PC-9 (cell line): Measurements from ENCODE around the gene NVL. TPM values are rescaled to one million over a fixed set of nuclear protein-coding genes. Genes with fewer than 3 reads are reported as not detected.
A peak's percentile ranks its signal among the peaks of the same experiment; 100 is the strongest.
"Not testable (repeated sequence)": the region's sequence is repeated elsewhere in the genome, so short reads cannot be mapped to it uniquely, and the experiment has no call there.

Experiments used
- BruUV-seq: library from RNA; stranded (reverse); fragments of 400-500 nt; replicated peaks from 2 replicates; lab custom pipeline; 2021; lab: Mats Ljungman, UMichigan
- CTCF ChIA-PET: fragments of 300-600 bp; sonication (Branson Sonifier 250); formaldehyde crosslinking; loops from one replicate; lab custom pipeline; 2022; ENCODE audit warnings: antibody characterized with exemption; lab: Charles Lee
- POLR2A ChIA-PET: fragments of 300-600 bp; sonication (Branson Sonifier 250); formaldehyde crosslinking; loops from one replicate; lab custom pipeline; 2022; ENCODE audit warnings: antibody characterized with exemption; ENCODE audit not compliant: unreplicated experiment; lab: Charles Lee
- DNase-seq, 2 experiments: peaks; one replicate each; pipeline versions ENCODE4 v3.0.0 to v3.0.0-alpha.2; 2015 to 2022; ENCODE audit warnings: mixed read lengths in 1 of 2
- H2AFZ ChIP-seq: fragments of 200-600 bp; sonication (generic); 2 replicates; pipeline ENCODE4 v1.8.1; 2017; ENCODE audit warnings: antibody characterized with exemption
- H3F3A ChIP-seq: fragments of 200-600 bp; sonication (generic); 2 replicates; pipeline ENCODE4 v1.8.1; 2017; ENCODE audit warnings: antibody characterized with exemption, mild to moderate bottlenecking, low read depth; ENCODE audit not compliant: insufficient read depth
- H3K27ac ChIP-seq: fragments of 200-600 bp; sonication (generic); 2 replicates; pipeline ENCODE4 v1.6.1; 2016; ENCODE audit warnings: mixed run types
- H3K27me3 ChIP-seq: fragments of 200-600 bp; sonication (generic); 2 replicates; pipeline ENCODE4 v1.6.1; 2016; ENCODE audit warnings: low read depth, mixed run types; ENCODE audit not compliant: insufficient read depth
- H3K36me3 ChIP-seq: fragments of 200-600 bp; sonication (generic); 2 replicates; pipeline ENCODE4 v1.6.1; 2016; ENCODE audit warnings: low read depth, mixed run types
- H3K4me1 ChIP-seq: fragments of 200-600 bp; sonication (generic); replicated peaks from 2 replicates; pipeline ENCODE4 v1.6.1; 2016; ENCODE audit warnings: mixed run types; ENCODE audit not compliant: insufficient read depth
- H3K4me2 ChIP-seq: fragments of 200-600 bp; sonication (generic); 2 replicates; pipeline ENCODE4 v1.6.1; 2017; ENCODE audit warnings: mixed run types
- H3K4me3 ChIP-seq: fragments of 200-600 bp; sonication (generic); 2 replicates; pipeline ENCODE4 v1.6.1; 2016; ENCODE audit warnings: mixed run types
- H3K79me2 ChIP-seq: fragments of 200-600 bp; sonication (generic); 2 replicates; pipeline ENCODE4 v1.6.1; 2017; ENCODE audit warnings: low read depth, mixed run types
- H3K9me2 ChIP-seq: fragments of 200-600 bp; sonication (generic); 2 replicates; pipeline ENCODE4 v1.8.1; 2017; ENCODE audit warnings: mild to moderate bottlenecking; ENCODE audit not compliant: insufficient read depth
- H3K9me3 ChIP-seq: fragments of 200-600 bp; sonication (generic); 2 replicates; pipeline ENCODE4 v1.8.1; 2016; ENCODE audit warnings: low read depth; ENCODE audit not compliant: insufficient read depth
- H4K20me1 ChIP-seq: fragments of 200-600 bp; sonication (generic); 2 replicates; pipeline ENCODE4 v1.8.1; 2017; ENCODE audit not compliant: insufficient read depth
- CTCF ChIP-seq: fragments of 200-600 bp; sonication (generic); conservative IDR thresholded peaks from 2 replicates; pipeline ENCODE4 v1.6.1; 2017; ENCODE audit warnings: mixed run types, antibody characterized with exemption, mild to moderate bottlenecking, moderate library complexity
- EZH2 ChIP-seq: fragments of 200-600 bp; sonication (generic); IDR thresholded peaks from 2 replicates; pipeline ENCODE4 v1.8.0; 2017; ENCODE audit warnings: antibody characterized with exemption, low read depth
- intact Hi-C: fragments of 100-400 bp; cut with micrococcal nuclease; formaldehyde crosslinking; loops from one replicate; pipeline ENCODE4 v1.10.0; 2022; ENCODE audit not compliant: unreplicated experiment
- total RNA-seq: library from RNA; stranded (reverse); gene quantifications from 2 replicates; pipeline ENCODE4 v1.2.3, GENCODE V29; 2021

Gene NVL
- total RNA-seq, 1 experiment from 2014 or later: 36.1 TPM

- H3K27ac ChIP-seq: peak overlapping the region; percentile 80
- H3K4me3 ChIP-seq: no peak overlapping the region
- H3K36me3 ChIP-seq: no peaks in the 10 kb centered on the region
- BruUV-seq: no TSS peak
- H3K9me2 ChIP-seq: no peaks in the 10 kb centered on the region
- TF ChIP-seq EZH2: no peak
- TF ChIP-seq CTCF: no peak
- intact Hi-C loops: loop anchor here (1.0 to 5.0 kb wide), 4 partner anchors 8 to 510 kb away; partner anchors contain the start of gene DEGS1
- no peaks in the 10 kb centered on the region for H4K20me1 ChIP-seq
- POLR2A ChIA-PET: interaction anchor here (0.5 to 0.7 kb wide), 5 partner anchors 30 to 1711 kb away, joined by 3 to 16 read pairs (median 4); partner anchors contain the start of genes DEGS1 and PYCR2
- H3K79me2 ChIP-seq: no peaks in the 10 kb centered on the region
- peaks cover 39% of the 10 kb centered on the region for H3K4me1 ChIP-seq
- no peak overlapping the region for H2AFZ ChIP-seq
- CTCF ChIA-PET: interaction anchor here (0.6 to 0.7 kb wide), 2 partner anchors 44 to 531 kb away, joined by 3 to 4 read pairs; no protein-coding TSS in a partner anchor
- H3K4me2 ChIP-seq: peak overlapping the region; percentile 69
- no peaks in the 10 kb centered on the region for H3K27me3 ChIP-seq
- no peaks in the 10 kb centered on the region for H3K9me3 ChIP-seq
- peaks cover 27% of the 10 kb centered on the region for H3F3A ChIP-seq
- peak; percentile 94 for DNase-seq
Measured at GRCh38 chr1:224212618-224213061, 117.3 kb downstream of the NVL start.

GRCh38 chr1:224211206-224211962 lies 118.6 kb downstream of the NVL start:
- Histone ChIP-seq H3F3A (peaks cover 29% of the 10 kb centered on the region), H3K27me3 (no peaks in the 10 kb centered on the region), H2AFZ (no peak overlapping the region), H3K27ac (peak overlapping the region; percentile 80), H3K36me3 (no peaks in the 10 kb centered on the region), H3K79me2 (no peaks in the 10 kb centered on the region), H4K20me1 (no peaks in the 10 kb centered on the region), H3K4me3 (no peak overlapping the region), H3K9me2 (no peaks in the 10 kb centered on the region), H3K4me1 (peaks cover 41% of the 10 kb centered on the region), H3K4me2 (peak overlapping the region; percentile 69), H3K9me3 (no peaks in the 10 kb centered on the region)
- CTCF ChIA-PET: no interaction called here
- DNase-seq: peak in 1 of 2 experiments; percentile 64
- BruUV-seq: no TSS peak
- no peak for TF ChIP-seq EZH2
- no peak for TF ChIP-seq CTCF
- POLR2A ChIA-PET: interaction anchor here (0.6 kb wide), 1 partner anchor 18 kb away, joined by 3 read pairs; no protein-coding TSS in a partner anchor
- intact Hi-C loops: loop anchor here (5.0 kb wide), 1 partner anchor 509 kb away; no protein-coding TSS in a partner anchor

- intact Hi-C loops, H4K20me1 ChIP-seq, POLR2A ChIA-PET, H3K9me3 ChIP-seq, H3K4me3 ChIP-seq, BruUV-seq, H3K27me3 ChIP-seq, DNase-seq, H3K79me2 ChIP-seq, H3K36me3 ChIP-seq, H3K9me2 ChIP-seq: not testable (repeated sequence)
- Histone ChIP-seq H3F3A (peaks cover 30% of the 10 kb centered on the region), H3K4me1 (peaks cover 36% of the 10 kb centered on the region), H3K27ac (peak overlapping the region; percentile 83), H2AFZ (peak overlapping the region; percentile 60), H3K4me2 (peak overlapping the region; percentile 59)
- CTCF ChIA-PET: interaction anchor here (1.2 kb wide), 1 partner anchor 8 kb away, joined by 4 read pairs; no protein-coding TSS in a partner anchor
Measured at GRCh38 chr1:224205931-224206538, 123.9 kb downstream of the NVL start.
